Stimulated activated CD4-positive, alpha-beta T cell treated with anti-CD3 and anti-CD28 coated beads, Interleukin-12 subunit alpha, Interleukin-12 subunit beta, amount 100 ng/mL, for 4 hours (primary cell): Measurements from ENCODE around the gene MAP2K5.
A peak's percentile ranks its signal among the peaks of the same experiment; 100 is the strongest.

ENCODE experiments used
- DNase-seq: peaks from one replicate; pipeline ENCODE4 v3.0.0-alpha.2; 2020

Gene MAP2K5

DNA sequence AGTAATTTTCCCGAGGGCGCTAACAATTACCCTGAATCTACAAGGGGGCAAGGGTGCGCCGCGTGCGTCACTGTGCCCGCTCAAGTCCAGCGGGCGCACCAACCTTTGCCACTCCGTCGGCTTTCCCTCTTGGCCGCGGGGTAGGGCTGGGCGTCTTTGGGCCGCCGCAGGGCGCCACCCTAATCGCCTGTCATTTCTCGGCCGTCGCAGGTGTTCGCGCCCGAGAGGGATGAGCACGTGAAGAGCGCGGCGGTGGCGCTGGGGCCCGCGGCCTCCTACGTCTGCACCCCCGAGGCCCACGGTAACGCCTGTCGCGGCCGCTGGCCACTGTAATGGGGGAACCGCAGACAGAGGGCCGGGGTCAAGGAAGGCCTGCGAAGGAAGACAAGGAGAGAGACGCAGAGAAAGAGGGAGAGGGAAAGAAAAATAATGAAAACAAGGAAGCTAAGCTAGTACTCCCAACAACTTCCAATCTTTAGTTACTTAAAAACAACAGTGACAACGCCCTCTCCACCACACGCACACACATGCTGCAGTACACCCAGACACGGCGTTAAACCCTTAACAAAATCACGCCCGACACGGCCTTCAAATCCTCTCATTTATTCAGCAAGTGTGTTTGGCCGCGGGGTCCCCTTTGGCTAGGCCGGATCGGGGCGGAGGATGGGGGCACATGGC is 286.6 kb downstream of the MAP2K5 start:
- DNase-seq: no peak

- DNase-seq: no peak
These were observed 287.4 kb downstream of the MAP2K5 start for GRCh38 chr15:67829647-67830504.

- no peak for DNase-seq
These were observed 288.9 kb downstream of the MAP2K5 start for GRCh38 chr15:67831363-67831762.

DNA sequence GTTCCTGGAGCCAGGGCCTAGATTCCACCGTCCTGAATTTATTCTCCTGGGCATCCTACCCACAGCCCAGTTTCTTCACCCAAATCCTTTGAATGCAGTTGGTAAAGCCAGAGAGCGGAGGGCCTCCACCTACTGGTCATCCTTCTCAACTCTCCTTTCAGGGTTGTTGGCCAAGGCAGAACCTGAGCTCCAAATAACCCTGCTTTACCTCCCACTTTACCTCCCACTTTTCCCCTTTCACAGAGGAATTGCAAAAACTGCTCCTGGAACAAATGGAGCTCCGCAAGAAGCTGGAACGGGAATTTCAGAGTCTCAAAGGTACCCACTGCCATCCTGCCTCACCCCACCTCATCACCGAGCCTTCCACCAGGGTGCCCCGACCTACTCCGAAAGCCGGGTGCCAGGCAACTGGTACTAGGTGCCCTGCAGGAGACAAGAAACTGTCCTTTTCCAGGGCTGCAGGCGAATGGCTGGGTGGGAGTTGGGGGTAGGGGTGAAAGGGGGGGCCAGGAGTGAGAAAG is 289.6 kb downstream of the MAP2K5 start:
- no peak for DNase-seq

DNA sequence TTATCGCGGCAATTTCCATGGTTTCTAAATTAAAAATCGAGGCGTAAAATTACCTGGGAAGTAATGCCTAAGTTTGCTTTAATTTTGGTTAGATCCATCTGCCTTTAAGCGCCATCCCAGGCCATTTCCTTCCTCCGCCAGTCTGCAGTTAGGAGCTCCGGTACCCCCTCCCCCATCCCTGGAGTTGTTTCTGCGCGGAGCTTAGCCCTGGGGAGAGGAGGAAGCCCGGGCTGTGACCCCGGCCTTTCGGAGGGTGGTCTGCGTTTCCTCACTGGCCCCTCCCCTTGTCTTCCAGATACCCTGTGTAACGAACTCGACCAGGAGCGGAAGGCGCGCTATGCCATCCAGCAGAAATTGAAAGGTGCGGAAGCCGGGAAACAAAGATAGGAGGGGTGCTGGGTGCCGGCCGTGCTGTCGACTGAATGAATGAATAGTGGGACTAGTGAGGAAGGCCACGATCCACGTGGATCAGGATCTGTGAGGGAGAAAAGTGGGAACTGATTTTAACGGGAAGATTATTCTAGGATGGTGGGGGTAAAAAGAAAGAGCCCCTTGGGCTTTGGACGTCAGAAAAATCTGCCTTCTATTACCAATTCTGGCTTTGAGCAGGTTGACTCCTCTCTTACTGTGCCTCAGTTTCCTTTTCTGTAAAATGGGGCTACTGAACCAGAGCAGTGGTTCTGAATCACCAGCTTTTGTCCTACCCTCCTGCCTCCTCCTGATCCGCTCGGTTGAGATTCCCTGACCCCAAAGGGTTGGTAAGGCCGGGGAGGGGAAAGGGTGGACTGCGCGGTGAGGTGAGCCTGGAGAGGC is 290.6 kb downstream of the MAP2K5 start:
- no peak for DNase-seq

GRCh38 chr15:67833710-67834511 is 291.4 kb downstream of the MAP2K5 start:
- no peak for DNase-seq

- DNase-seq: no peak
These were observed 292.2 kb downstream of the MAP2K5 start for GRCh38 chr15:67834581-67835296.

DNA sequence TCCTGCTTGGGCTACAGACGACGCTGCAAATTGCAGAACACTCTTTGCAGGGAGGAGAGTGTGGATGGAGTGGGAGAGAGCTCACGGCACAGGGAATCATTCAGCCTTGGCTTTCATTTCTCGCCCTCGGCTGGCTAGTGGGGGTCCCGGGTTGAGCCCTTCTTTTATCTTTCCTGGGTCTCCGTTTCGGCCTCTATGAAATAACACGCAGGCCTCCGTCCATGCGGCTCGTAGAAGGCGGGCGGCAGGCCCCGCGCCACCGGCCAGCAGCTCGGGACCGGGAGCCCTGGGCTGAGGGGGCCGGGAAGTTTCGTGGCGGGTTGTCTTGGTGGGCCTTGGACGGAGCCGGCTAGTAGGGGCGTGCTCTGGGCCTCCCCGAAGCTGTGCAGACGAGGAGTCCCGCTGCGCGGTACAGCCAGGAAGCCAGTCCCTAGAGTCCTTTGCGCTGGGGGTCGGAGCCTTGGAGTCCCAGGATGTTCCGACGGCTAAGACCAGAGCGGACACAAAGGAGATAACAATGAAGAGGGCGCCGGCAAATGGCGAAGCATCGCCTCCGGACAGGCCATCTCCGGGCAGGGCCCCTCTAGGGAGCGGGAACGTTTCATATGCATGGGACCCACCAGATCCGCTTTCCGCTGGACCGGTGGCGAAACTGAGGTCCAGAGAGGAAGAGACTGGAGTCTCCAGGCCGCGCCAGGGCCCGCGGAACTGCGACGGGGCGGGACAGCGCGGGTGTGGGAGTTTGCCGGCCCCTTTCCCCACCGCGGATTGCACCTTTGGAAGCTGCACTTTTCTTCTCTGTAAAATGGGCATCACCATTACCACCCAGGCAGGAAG is 293.0 kb downstream of the MAP2K5 start:
- no peak for DNase-seq

GRCh38 chr15:67836134-67836455 is 293.6 kb downstream of the MAP2K5 start:
- DNase-seq: no peak

DNA sequence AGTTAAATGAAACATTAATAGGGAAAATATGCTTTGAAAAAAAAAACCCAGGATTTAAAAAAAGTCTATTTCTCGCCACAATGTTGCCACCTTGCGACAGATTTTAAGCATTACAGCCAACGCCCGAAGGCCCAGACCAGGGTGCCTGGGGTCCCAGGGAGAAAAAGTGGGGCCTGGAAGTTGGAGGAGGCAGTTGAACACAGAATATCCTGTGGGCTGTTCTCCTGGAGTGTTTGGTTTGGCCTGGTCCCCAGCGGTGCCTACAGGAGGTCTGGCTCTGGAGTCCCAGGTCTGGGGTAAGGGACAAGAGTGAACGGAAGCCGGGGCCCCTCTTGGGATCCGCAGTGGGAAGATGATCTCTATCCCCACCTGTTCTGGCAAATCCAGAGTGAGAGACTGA is 294.0 kb downstream of the MAP2K5 start:
- peak; percentile 51 for DNase-seq

- DNase-seq: no peak
These were observed 294.5 kb downstream of the MAP2K5 start for GRCh38 chr15:67836955-67837354.

GRCh38 chr15:67838789-67839332 is 296.4 kb downstream of the MAP2K5 start:
- DNase-seq: no peak

- DNase-seq: no peak
These were observed 297.0 kb downstream of the MAP2K5 start for GRCh38 chr15:67839499-67839928.

DNA sequence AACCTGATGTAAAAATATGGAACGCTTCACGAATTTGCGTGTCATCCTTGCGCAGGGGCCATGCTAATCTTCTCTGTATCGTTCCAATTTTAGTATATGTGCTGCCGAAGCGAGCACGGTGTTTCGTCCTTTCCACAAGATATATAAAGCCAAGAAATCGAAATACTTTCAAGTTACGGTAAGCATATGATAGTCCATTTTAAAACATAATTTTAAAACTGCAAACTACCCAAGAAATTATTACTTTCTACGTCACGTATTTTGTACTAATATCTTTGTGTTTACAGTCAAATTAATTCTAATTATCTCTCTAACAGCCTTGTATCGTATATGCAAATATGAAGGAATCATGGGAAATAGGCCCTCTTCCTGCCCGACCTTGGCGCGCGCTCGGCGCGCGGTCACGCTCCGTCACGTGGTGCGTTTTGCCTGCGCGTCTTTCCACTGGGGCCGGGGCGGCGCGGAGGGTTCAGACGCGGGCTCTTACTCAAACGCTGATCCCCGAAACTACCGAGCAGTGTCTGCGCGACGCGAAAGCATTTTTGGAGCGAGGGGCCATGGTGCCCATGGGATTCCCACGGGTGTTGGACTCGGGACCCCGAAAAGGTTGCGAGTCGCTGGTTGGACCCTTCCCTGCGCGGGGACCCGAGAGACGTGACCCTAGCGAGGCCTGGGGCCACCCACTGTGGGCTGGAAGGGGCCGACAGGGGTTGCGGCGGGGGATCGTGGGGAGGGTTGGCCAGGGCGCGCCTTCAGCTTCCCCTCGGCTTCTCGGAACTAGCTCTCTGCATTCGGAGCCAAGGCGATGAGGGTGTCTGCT is 297.6 kb downstream of the MAP2K5 start, which contains the start of gene RNU6-1:
TSS of gene RNU6-1 (minus strand) at position 117 of the 820 bp plus-strand sequence.
- DNase-seq: peak; percentile 94

GRCh38 chr15:67840749-67841512 is 298.4 kb downstream of the MAP2K5 start:
- no peak for DNase-seq

DNA sequence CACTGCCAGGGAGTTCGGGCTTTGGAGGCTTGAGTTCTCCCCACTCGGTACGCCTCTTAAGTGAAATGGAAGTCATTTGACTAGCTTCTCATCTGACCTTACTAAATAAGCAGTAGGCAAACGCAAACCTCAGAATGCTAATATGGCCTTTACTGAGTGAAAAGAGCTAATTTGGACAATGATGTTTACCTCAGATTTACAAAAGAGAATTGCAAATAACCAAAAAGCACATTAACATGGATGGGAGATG is 298.9 kb downstream of the MAP2K5 start:
- no peak for DNase-seq

DNA sequence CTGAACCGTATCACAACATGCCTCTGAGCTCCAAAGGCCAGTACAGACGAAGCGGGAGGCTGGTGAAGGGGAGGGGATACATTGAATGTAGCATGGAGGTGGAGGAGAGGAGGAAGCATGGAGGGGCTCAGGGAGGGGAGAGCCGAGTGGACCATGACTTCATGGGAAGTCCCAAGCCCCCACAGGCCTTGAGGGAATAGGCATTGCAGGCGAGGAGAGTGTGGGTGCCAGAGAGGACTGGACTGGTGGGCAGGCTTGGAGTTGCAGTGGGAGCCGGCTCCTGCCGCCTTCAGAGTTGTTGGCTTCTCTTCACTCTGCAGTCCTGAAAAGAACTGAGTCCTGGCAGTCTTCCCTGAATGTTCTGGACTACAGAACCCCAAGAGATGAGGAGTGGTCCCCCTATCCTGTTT is 300.6 kb downstream of the MAP2K5 start:
- no peak for DNase-seq

GRCh38 chr15:67843571-67844387 is 301.3 kb downstream of the MAP2K5 start:
- DNase-seq: no peak
